Fibroblast of lung (primary cell): ENCODE data around the gene ADAMTS17.

Experiments used
- EZH2 ChIP-seq: IDR thresholded peaks from 2 replicates; pipeline ENCODE4 v1.5.1; 2012; ENCODE audit warnings: low read length, control low read depth, mild to moderate bottlenecking; ENCODE audit errors: missing control alignments
- TF ChIP-seq, protein P1 (sequence below), 2 donors: IDR thresholded peaks in 1 of 2; conservative IDR thresholded peaks in 1 of 2; 1 replicate in 1 of 2; 2 replicates in 1 of 2; pipeline ENCODE4 v1.5.1; 2011 to 2012; ENCODE audit warnings: low read length in 2 of 2, control low read depth in 1 of 2, inconsistent platforms in 1 of 2, low read depth in 1 of 2, mild to moderate bottlenecking in 1 of 2

DNA sequence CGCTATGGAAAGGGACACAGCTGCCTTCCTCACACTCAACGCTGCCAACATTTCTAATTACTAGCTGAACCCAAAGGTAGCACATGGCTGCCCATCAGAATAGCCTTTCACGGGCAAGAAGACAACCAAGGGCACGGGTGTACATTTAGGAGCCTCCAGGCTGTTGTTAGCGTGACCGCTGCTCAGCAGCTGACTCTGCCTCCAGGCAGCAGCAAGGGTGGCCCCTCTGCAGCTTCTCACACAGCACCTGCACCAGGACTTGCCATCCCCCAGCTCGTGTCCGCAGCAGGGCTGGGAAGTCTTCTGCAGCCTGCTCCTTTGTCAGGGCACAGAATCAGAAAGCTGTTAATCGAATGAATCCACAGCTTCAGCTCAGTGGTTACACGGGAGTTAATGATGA, 146.8 kb downstream of the ADAMTS17 start:
- TF ChIP-seq, protein P1, sequence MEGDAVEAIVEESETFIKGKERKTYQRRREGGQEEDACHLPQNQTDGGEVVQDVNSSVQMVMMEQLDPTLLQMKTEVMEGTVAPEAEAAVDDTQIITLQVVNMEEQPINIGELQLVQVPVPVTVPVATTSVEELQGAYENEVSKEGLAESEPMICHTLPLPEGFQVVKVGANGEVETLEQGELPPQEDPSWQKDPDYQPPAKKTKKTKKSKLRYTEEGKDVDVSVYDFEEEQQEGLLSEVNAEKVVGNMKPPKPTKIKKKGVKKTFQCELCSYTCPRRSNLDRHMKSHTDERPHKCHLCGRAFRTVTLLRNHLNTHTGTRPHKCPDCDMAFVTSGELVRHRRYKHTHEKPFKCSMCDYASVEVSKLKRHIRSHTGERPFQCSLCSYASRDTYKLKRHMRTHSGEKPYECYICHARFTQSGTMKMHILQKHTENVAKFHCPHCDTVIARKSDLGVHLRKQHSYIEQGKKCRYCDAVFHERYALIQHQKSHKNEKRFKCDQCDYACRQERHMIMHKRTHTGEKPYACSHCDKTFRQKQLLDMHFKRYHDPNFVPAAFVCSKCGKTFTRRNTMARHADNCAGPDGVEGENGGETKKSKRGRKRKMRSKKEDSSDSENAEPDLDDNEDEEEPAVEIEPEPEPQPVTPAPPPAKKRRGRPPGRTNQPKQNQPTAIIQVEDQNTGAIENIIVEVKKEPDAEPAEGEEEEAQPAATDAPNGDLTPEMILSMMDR (conservative IDR thresholded peaks at IDR 0.05 in 1 of 2, IDR thresholded peaks at IDR 0.05 in 1 of 2; ENCODE audit: low read depth in 1 of 2, low read length in 2 of 2), result no peak
- TF ChIP-seq EZH2, result no peak
